SK-N-SH (cell line): ENCODE results near the gene DOC2A. TPM values are rescaled to one million over a fixed set of nuclear protein-coding genes. Genes with fewer than 3 reads are reported as not detected.

ENCODE experiments used
- CTCF ChIA-PET: fragments of 300-600, 350-600 bp; formaldehyde crosslinking; extraction: SDS; loops from one replicate; lab custom pipeline; 2021; lab: Yijun Ruan, JAX
- POLR2A ChIA-PET: fragments of 350-600 bp; sonication (Branson Sonifier 250); formaldehyde crosslinking; extraction: SDS; loops from one replicate; lab custom pipeline; 2020; ENCODE audit warnings: antibody characterized with exemption, inconsistent platforms; lab: Yijun Ruan, JAX
- DNase-seq: peaks from one replicate; pipeline ENCODE4 v3.0.0; 2012
- H2AFZ ChIP-seq: fragments of 200-600 bp; sonication (generic); 2 replicates; pipeline ENCODE4 v1.8.1; 2016; ENCODE audit warnings: antibody characterized with exemption, mild to moderate bottlenecking, low read depth
- H3F3A ChIP-seq: fragments of 200-600 bp; sonication (generic); replicated peaks from 2 replicates; pipeline ENCODE3; 2016; ENCODE audit warnings: antibody characterized with exemption, mild to moderate bottlenecking; ENCODE audit not compliant: insufficient read depth
- H3K27ac ChIP-seq, 2 experiments: fragments of 200-500 bp in 1 of 2; fragments of 200-600 bp in 1 of 2; sonication (Bioruptor generic) in 1 of 2; sonication (generic), shearing (Covaris generic) in 1 of 2; 2 replicates each; pipeline versions ENCODE4 v1.5.1 to v1.6.1; 2014 to 2016; ENCODE audit warnings: low read depth in 2 of 2, inconsistent platforms in 1 of 2, low read length in 1 of 2, mild to moderate bottlenecking in 1 of 2, mixed read lengths in 1 of 2
- H3K27me3 ChIP-seq: fragments of 200-600 bp; sonication (generic), shearing (Covaris generic); 2 replicates; pipeline ENCODE4 v1.6.1; 2016; ENCODE audit warnings: mixed run types; ENCODE audit not compliant: insufficient read depth
- H3K36me3 ChIP-seq, 2 experiments: fragments of 200-500 bp in 1 of 2; fragments of 200-600 bp in 1 of 2; sonication (Bioruptor generic) in 1 of 2; sonication (generic) in 1 of 2; replicated peaks in 1 of 2; 2 replicates each; pipeline versions ENCODE3 to v1.5.1; 2014 to 2016; ENCODE audit warnings: low read length in 1 of 2, mild to moderate bottlenecking in 1 of 2; ENCODE audit not compliant: insufficient read depth in 2 of 2, control insufficient read depth in 1 of 2
- H3K4me1 ChIP-seq, 2 experiments: fragments of 200-500 bp in 1 of 2; fragments of 200-600 bp in 1 of 2; sonication (Bioruptor generic) in 1 of 2; sonication (generic), shearing (Covaris generic) in 1 of 2; 2 replicates each; pipeline versions ENCODE4 v1.5.1 to v1.6.1; 2014 to 2016; ENCODE audit warnings: low read depth in 1 of 2, low read length in 1 of 2, mixed run types in 1 of 2; ENCODE audit not compliant: insufficient read depth in 2 of 2, control insufficient read depth in 1 of 2
- H3K4me2 ChIP-seq: fragments of 200-600 bp; sonication (generic), shearing (Covaris generic); 2 replicates; pipeline ENCODE4 v1.6.1; 2017; ENCODE audit warnings: mixed run types
- H3K4me3 ChIP-seq, 2 experiments: fragments of 200-500 bp in 1 of 2; fragments of 200-600 bp in 1 of 2; sonication (Bioruptor generic) in 1 of 2; sonication (generic), shearing (Covaris generic) in 1 of 2; 2 replicates each; pipeline versions ENCODE4 v1.5.1 to v1.8.1; 2014 to 2016; ENCODE audit warnings: low read depth in 2 of 2, inconsistent platforms in 1 of 2, low read length in 1 of 2, mild to moderate bottlenecking in 1 of 2, mixed read lengths in 1 of 2, moderate library complexity in 1 of 2
- H3K79me2 ChIP-seq: fragments of 200-600 bp; sonication (generic); 2 replicates; pipeline ENCODE4 v1.8.1; 2017; ENCODE audit warnings: mild to moderate bottlenecking; ENCODE audit not compliant: insufficient read depth
- H3K9ac ChIP-seq: fragments of 200-600 bp; sonication (generic); 2 replicates; pipeline ENCODE4 v1.6.1; 2017; ENCODE audit warnings: mixed run types
- H3K9me2 ChIP-seq: fragments of 200-600 bp; sonication (generic); 2 replicates; pipeline ENCODE4 v1.6.1; 2017; ENCODE audit warnings: mixed run types
- H3K9me3 ChIP-seq: fragments of 200-600 bp; sonication (generic); 2 replicates; pipeline ENCODE4 v1.6.1; 2017; ENCODE audit warnings: mixed run types, mild to moderate bottlenecking, moderate library complexity
- H4K20me1 ChIP-seq: fragments of 200-600 bp; sonication (generic); 2 replicates; pipeline ENCODE4 v1.6.1; 2017; ENCODE audit warnings: mild to moderate bottlenecking, mixed run types; ENCODE audit not compliant: insufficient read depth
- CHD2 ChIP-seq: fragments of 150-350 bp; IDR thresholded peaks from 2 replicates; pipeline ENCODE4 v1.6.1; 2018; ENCODE audit warnings: low read length; ENCODE audit not compliant: partially characterized antibody
- FOSL2 ChIP-seq: IDR thresholded peaks from 2 replicates; pipeline ENCODE4 v1.4.0; 2012; ENCODE audit warnings: low read depth, mild to moderate bottlenecking, moderate library complexity, borderline replicate concordance
- FOXM1 ChIP-seq: IDR thresholded peaks from 2 replicates; pipeline ENCODE4 v1.4.0; 2012; ENCODE audit warnings: low read depth, mild to moderate bottlenecking
- GABPA ChIP-seq: IDR thresholded peaks from 2 replicates; pipeline ENCODE4 v1.4.0; 2012; ENCODE audit warnings: low read depth, mild to moderate bottlenecking
- GATA2 ChIP-seq: sonication (generic); formaldehyde crosslinking; IDR thresholded peaks from 2 replicates; pipeline ENCODE4 v1.5.0; 2020; ENCODE audit warnings: mild to moderate bottlenecking, missing genetic modification reagents
- MXI1 ChIP-seq: IDR thresholded peaks from 2 replicates; pipeline ENCODE4 v1.6.1; 2012; ENCODE audit warnings: mild to moderate bottlenecking, low read depth, low read length, improper control_type of control experiment
- NFIC ChIP-seq: IDR thresholded peaks from 2 replicates; pipeline ENCODE4 v1.4.0; 2012; ENCODE audit warnings: borderline replicate concordance
- NRF1 ChIP-seq: IDR thresholded peaks from 2 replicates; pipeline ENCODE4 v1.6.1; 2012; ENCODE audit warnings: low read depth, mild to moderate bottlenecking, low read length
- POLR2AphosphoS5 ChIP-seq: IDR thresholded peaks from 2 replicates; pipeline ENCODE4 v1.6.1; 2012; ENCODE audit warnings: low read depth, low read length
- RCOR1 ChIP-seq: fragments of 150-350 bp; IDR thresholded peaks from 2 replicates; pipeline ENCODE4 v1.6.1; 2017; ENCODE audit warnings: antibody characterized with exemption, low read length
- SIN3A ChIP-seq: IDR thresholded peaks from 2 replicates; pipeline ENCODE4 v1.6.1; 2012; ENCODE audit warnings: low read depth, mild to moderate bottlenecking, low read length, moderate library complexity, borderline replicate concordance
- SMC3 ChIP-seq: IDR thresholded peaks from 2 replicates; pipeline ENCODE4 v1.6.1; 2012; ENCODE audit warnings: low read depth, low read length, improper control_type of control experiment
- TAF1 ChIP-seq: IDR thresholded peaks from 2 replicates; pipeline ENCODE4 v1.6.1; 2012; ENCODE audit warnings: low read depth, mild to moderate bottlenecking, low read length, moderate library complexity, borderline replicate concordance
- TEAD4 ChIP-seq: IDR thresholded peaks from 2 replicates; pipeline ENCODE4 v1.4.0; 2012; ENCODE audit warnings: mild to moderate bottlenecking, borderline replicate concordance; ENCODE audit not compliant: insufficient read depth
- WGBS: methylation state at CpG from one replicate; pipeline ENCODE4 v1.1.6; 2017; ENCODE audit warnings: low lambda C conversion rate; 5-methylcytosine and 5-hydroxymethylcytosine counted together
- polyA plus RNA-seq, 3 experiments: library from polyadenylated mRNA; depleted of rRNA; stranded (reverse); fragments of >200 nt; gene quantifications; 2 replicates each; pipeline ENCODE4 v1.2.3, GENCODE V29; 2012
- TF ChIP-seq, protein P1 (sequence below): fragments of 200-600 bp; sonication (generic); IDR thresholded peaks from 2 replicates; pipeline ENCODE4 v1.6.1; 2017; ENCODE audit warnings: antibody characterized with exemption, mild to moderate bottlenecking, moderate library complexity
- TF ChIP-seq, protein P2 (sequence below): IDR thresholded peaks from 2 replicates; pipeline ENCODE4 v1.4.0; 2012; ENCODE audit warnings: low read depth
- TF ChIP-seq, protein P3 (sequence below): fragments of 150-350 bp; IDR thresholded peaks from 2 replicates; pipeline ENCODE4 v1.6.1; 2017; ENCODE audit warnings: antibody characterized with exemption, low read length, low read depth, borderline replicate concordance
- TF ChIP-seq, protein P4 (sequence below): IDR thresholded peaks from 2 replicates; pipeline ENCODE4; 2012
- TF ChIP-seq, protein P5 (sequence below): IDR thresholded peaks from 2 replicates; pipeline ENCODE4 v1.4.0; 2012; ENCODE audit warnings: low read depth, borderline replicate concordance
- TF ChIP-seq, protein P6 (sequence below): IDR thresholded peaks from 2 replicates; pipeline ENCODE4 v1.4.0; 2012; ENCODE audit warnings: low read depth, borderline replicate concordance

The DOC2A gene
- polyA plus RNA-seq, 1 of the 3 experiments (the other 2 are of a cell fraction), result 10.4 TPM

DNA sequence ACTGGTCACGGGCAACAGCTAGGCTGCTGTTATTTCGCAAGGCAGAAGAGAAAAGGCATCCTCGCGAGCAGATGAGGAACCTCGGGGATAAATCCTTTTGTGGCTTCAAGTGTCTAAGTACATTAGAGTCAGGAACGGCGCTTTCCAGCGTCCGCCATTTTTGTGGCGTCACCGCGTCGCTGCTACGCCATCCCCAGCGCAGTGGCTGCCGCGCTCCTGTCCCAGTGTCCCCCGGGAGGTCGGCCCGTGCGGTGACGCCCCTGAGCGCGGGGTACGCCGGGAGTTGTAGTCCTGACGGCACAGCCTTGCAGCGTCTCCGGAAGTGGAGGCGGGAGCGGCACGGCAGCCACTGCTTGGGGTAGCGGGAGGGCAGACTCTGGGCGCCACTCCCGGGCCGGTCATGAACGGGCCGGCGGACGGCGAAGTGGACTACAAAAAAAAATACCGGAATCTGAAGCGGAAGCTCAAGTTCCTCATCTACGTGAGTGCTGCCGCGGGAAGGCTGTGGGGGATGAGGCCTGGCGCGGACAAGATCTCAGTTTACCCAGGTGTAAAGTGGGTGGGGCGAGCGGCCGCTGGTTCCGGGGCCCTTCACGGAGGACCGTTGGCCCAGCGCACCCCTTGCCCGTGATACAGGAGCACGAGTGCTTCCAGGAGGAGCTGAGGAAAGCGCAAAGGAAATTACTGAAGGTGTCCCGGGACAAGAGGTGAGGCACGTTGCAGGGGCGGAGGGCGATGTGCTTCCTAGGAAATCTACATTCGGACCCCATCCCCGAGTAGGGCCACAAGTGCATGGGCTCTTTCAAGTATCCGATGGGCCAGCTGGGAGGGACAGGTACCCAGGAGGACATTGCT, 14.7 kb downstream of the DOC2A start, which contains the start of gene INO80E (continued):
- TF ChIP-seq, protein P1, sequence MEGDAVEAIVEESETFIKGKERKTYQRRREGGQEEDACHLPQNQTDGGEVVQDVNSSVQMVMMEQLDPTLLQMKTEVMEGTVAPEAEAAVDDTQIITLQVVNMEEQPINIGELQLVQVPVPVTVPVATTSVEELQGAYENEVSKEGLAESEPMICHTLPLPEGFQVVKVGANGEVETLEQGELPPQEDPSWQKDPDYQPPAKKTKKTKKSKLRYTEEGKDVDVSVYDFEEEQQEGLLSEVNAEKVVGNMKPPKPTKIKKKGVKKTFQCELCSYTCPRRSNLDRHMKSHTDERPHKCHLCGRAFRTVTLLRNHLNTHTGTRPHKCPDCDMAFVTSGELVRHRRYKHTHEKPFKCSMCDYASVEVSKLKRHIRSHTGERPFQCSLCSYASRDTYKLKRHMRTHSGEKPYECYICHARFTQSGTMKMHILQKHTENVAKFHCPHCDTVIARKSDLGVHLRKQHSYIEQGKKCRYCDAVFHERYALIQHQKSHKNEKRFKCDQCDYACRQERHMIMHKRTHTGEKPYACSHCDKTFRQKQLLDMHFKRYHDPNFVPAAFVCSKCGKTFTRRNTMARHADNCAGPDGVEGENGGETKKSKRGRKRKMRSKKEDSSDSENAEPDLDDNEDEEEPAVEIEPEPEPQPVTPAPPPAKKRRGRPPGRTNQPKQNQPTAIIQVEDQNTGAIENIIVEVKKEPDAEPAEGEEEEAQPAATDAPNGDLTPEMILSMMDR, result no peak
- TF ChIP-seq FOSL2 (no peak), TEAD4 (no peak), GATA2 (no peak), SIN3A (no peak; the same call in 1 of the 2 replicates), TAF1 (peak; percentile 81; the same call in 1 of the 2 replicates), FOXM1 (no peak), CHD2 (peak; percentile 65), SMC3 (no peak)
- TF ChIP-seq, protein P2, sequence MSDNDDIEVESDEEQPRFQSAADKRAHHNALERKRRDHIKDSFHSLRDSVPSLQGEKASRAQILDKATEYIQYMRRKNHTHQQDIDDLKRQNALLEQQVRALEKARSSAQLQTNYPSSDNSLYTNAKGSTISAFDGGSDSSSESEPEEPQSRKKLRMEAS, result 0 out of 2 replicates have a peak, but pooled peaks have one; percentile 64
- TF ChIP-seq, protein P3, sequence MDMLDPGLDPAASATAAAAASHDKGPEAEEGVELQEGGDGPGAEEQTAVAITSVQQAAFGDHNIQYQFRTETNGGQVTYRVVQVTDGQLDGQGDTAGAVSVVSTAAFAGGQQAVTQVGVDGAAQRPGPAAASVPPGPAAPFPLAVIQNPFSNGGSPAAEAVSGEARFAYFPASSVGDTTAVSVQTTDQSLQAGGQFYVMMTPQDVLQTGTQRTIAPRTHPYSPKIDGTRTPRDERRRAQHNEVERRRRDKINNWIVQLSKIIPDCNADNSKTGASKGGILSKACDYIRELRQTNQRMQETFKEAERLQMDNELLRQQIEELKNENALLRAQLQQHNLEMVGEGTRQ, result no peak; the same call in 1 of the 2 replicates

DNA sequence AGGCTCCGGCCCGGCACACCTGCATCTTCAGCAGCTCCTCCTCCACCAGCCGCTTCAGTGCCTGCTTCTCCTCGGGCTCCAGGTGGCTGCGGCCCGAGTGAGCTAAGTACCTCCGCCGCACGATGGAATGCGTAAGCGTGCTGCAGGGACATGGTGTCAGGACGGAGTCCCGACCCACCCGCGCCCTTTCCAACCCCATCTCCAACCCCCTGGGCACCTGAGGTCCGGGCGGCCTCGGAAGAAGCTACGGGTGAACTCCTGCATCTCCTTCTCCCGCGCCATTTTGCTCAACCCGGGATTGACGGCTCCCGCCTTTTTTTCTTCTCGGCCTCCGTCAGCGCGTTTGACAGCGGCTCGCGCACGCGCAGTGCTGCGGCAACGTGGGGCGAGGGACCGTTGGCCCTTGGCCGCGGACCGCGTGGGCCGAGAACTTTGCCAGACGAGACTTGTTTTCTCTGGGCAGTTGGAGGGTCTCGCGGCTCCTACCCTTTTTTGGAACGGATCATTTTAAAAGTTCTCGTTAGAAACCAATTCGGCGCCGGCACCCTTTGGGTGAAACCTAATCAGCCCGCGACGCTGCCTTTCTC, 15.4 kb downstream of the DOC2A start, which contains the start of gene HIRIP3:
Gene HIRIP3, minus strand, starts transcription at position 294 of the 587 bp plus-strand sequence. Its CDS starts 12 bp downstream, at position 282.
- H3K36me3 ChIP-seq, result peaks cover 5 to 34% of the 10 kb centered on the region in 2 experiments
- TF ChIP-seq SIN3A, result peak; percentile 85
- no peak for TF ChIP-seq RCOR1
- TF ChIP-seq, protein P4, sequence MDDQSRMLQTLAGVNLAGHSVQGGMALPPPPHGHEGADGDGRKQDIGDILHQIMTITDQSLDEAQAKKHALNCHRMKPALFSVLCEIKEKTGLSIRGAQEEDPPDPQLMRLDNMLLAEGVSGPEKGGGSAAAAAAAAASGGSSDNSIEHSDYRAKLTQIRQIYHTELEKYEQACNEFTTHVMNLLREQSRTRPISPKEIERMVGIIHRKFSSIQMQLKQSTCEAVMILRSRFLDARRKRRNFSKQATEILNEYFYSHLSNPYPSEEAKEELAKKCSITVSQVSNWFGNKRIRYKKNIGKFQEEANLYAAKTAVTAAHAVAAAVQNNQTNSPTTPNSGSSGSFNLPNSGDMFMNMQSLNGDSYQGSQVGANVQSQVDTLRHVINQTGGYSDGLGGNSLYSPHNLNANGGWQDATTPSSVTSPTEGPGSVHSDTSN, result peak; percentile 73
- no peak for TF ChIP-seq NFIC
- peak; percentile 96 for TF ChIP-seq MXI1
- no peak for TF ChIP-seq GATA2
- TF ChIP-seq NRF1, result peak; percentile 91
- TF ChIP-seq TAF1, result peak; percentile 77
- TF ChIP-seq, protein P5, sequence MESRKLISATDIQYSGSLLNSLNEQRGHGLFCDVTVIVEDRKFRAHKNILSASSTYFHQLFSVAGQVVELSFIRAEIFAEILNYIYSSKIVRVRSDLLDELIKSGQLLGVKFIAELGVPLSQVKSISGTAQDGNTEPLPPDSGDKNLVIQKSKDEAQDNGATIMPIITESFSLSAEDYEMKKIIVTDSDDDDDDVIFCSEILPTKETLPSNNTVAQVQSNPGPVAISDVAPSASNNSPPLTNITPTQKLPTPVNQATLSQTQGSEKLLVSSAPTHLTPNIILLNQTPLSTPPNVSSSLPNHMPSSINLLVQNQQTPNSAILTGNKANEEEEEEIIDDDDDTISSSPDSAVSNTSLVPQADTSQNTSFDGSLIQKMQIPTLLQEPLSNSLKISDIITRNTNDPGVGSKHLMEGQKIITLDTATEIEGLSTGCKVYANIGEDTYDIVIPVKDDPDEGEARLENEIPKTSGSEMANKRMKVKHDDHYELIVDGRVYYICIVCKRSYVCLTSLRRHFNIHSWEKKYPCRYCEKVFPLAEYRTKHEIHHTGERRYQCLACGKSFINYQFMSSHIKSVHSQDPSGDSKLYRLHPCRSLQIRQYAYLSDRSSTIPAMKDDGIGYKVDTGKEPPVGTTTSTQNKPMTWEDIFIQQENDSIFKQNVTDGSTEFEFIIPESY, result peak; percentile 39; the same call in 1 of the 2 replicates
- TF ChIP-seq SMC3, result no peak
- TF ChIP-seq, protein P6, sequence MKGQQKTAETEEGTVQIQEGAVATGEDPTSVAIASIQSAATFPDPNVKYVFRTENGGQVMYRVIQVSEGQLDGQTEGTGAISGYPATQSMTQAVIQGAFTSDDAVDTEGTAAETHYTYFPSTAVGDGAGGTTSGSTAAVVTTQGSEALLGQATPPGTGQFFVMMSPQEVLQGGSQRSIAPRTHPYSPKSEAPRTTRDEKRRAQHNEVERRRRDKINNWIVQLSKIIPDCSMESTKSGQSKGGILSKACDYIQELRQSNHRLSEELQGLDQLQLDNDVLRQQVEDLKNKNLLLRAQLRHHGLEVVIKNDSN, result no peak
- 0 out of 2 replicates have a peak, but pooled peaks have one; percentile 30 for TF ChIP-seq GABPA
- TF ChIP-seq, protein P2, result peak; percentile 97
- no peak; the same call in 1 of the 2 replicates for TF ChIP-seq POLR2AphosphoS5
- H3F3A ChIP-seq, result peaks cover 10% of the 10 kb centered on the region
- peak within 1 kb of the TSS; percentile 87 to 92 for H3K4me3 ChIP-seq
- no peaks in the 10 kb centered on the region for H4K20me1 ChIP-seq
- CTCF ChIA-PET, result interaction anchor here (1.2 to 2.8 kb wide), 3 partner anchors 10 to 205 kb away, joined by 4 to 11 read pairs (median 11); partner anchors contain the start of genes KIF22 and TLCD3B
- H3K27ac ChIP-seq, result peak within 1 kb of the TSS; percentile 94
- H3K27me3 ChIP-seq, result no peaks in the 10 kb centered on the region
- H2AFZ ChIP-seq, result peak within 1 kb of the TSS; percentile 97
- H3K4me1 ChIP-seq, result peaks cover 0 to 14% of the 10 kb centered on the region in 2 experiments; a peak in 1 of 4 replicates
- POLR2A ChIA-PET, result interaction anchor here (0.6 to 1.3 kb wide), 6 partner anchors 19 to 97 kb away, joined by 3 to 4 read pairs (median 4); partner anchors contain the start of genes SEZ6L2, TAOK2 and TMEM219
- H3K79me2 ChIP-seq, result peaks cover 19% of the 10 kb centered on the region; the same call in 1 of the 2 replicates
- H3K4me2 ChIP-seq, result peak within 1 kb of the TSS; percentile 99
- H3K9me3 ChIP-seq, result no peaks in the 10 kb centered on the region
- H3K9ac ChIP-seq, result peak within 1 kb of the TSS; percentile 90
- H3K9me2 ChIP-seq, result no peaks in the 10 kb centered on the region
- peak; percentile 94 for DNase-seq
- WGBS, result under 1% methylated on average over 47 of the region's 53 CpGs
